Esophagus muscularis mucosa (tissue), 4 donors: Measurements from ENCODE around the gene ABCC3. TPM values are rescaled to one million over a fixed set of nuclear protein-coding genes. Genes with fewer than 3 reads are reported as not detected.

ENCODE experiments used
- DNase-seq: peaks from one replicate; pipeline ENCODE4 v3.0.0-alpha.2; 2017; ENCODE audit errors: extremely low spot score
- H3K27ac ChIP-seq, 4 donors: fragments of 200-600 bp; sonication (generic); replicated peaks in 1 of 4; 1 replicate in 3 of 4; 2 replicates in 1 of 4; pipeline ENCODE4 v1.5.1; 2016 to 2019; ENCODE audit warnings: mild to moderate bottlenecking in 1 of 4
- H3K27me3 ChIP-seq, 4 donors: fragments of 200-600 bp; sonication (generic); one replicate each; pipeline versions ENCODE4 v1.5.1 to v1.6.0; 2016 to 2019
- H3K36me3 ChIP-seq, 4 donors: fragments of 200-600 bp; sonication (generic); one replicate each; pipeline ENCODE4 v1.5.1; 2016 to 2019
- H3K4me1 ChIP-seq, 4 donors: fragments of 200-600 bp; sonication (generic); one replicate each; pipeline ENCODE4 v1.5.1; 2016 to 2019
- H3K4me3 ChIP-seq, 4 donors: fragments of 200-600 bp; sonication (generic); 1 replicate in 2 of 4; 2 replicates in 2 of 4; pipeline ENCODE4 v1.5.1; 2016 to 2019; ENCODE audit warnings: mild to moderate bottlenecking in 4 of 4, moderate library complexity in 1 of 4
- H3K9me3 ChIP-seq, 4 donors: fragments of 200-600 bp; sonication (generic); 1 replicate in 3 of 4; 2 replicates in 1 of 4; pipeline ENCODE4 v1.5.1; 2016 to 2019
- CTCF ChIP-seq, 3 experiments: fragments of 200-600 bp in 2 of 3; fragments of 450-650 bp in 1 of 3; sonication (generic) in 2 of 3; IDR thresholded peaks; one replicate each; pipeline ENCODE4 v1.5.1; 2017 to 2019; ENCODE audit warnings: antibody characterized with exemption in 3 of 3, mild to moderate bottlenecking in 2 of 3, moderate library complexity in 1 of 3
- EP300 ChIP-seq: sonication (generic); formaldehyde crosslinking; IDR thresholded peaks from one replicate; pipeline ENCODE4 v1.6.1; 2017; ENCODE audit warnings: antibody characterized with exemption
- POLR2A ChIP-seq: fragments of 450-650 bp; IDR thresholded peaks from one replicate; pipeline ENCODE4 v1.6.1; 2017; ENCODE audit warnings: antibody characterized with exemption, moderate library complexity, mild to moderate bottlenecking, low read depth
- POLR2AphosphoS5 ChIP-seq, 2 donors: sonication (generic); formaldehyde crosslinking; IDR thresholded peaks; one replicate each; pipeline ENCODE4 v1.6.1; 2017; ENCODE audit warnings: antibody characterized with exemption in 2 of 2
- WGBS: methylation state at CpG from one replicate; pipeline ENCODE4 v1.1.5; 2018; 5-methylcytosine and 5-hydroxymethylcytosine counted together
- intact Hi-C: fragments of 100-400 bp; cut with DNase I; formaldehyde crosslinking; loops from one replicate; pipeline ENCODE4 v1.15.1; 2023
- total RNA-seq, 4 donors: library from RNA; depleted of rRNA; stranded (reverse); fragments of >200 nt; gene quantifications; one replicate each; pipeline versions ENCODE4 v1.1.0 to v1.2.1, GENCODE V29; 2016

The ABCC3 gene
- total RNA-seq, 4 donors from 2014 or later = 0.50 to 2.9 (median 1.9) TPM

- Histone ChIP-seq H3K4me3 (no peak overlapping the region), H3K9me3 (no peaks in the 10 kb centered on the region)
- WGBS = 89% methylated on average over 8 of the region's 10 CpGs
Observed at GRCh38 chr17:50663812-50664374, 29.2 kb downstream of the ABCC3 start.

GRCh38 chr17:50664788-50665458 is 30.2 kb downstream of the ABCC3 start:
- H3K27ac ChIP-seq = no peak overlapping the region
- no peaks in the 10 kb centered on the region for H3K36me3 ChIP-seq
- TF ChIP-seq POLR2AphosphoS5 (IDR thresholded peaks at IDR 0.05) = no peak
- no peak for TF ChIP-seq POLR2A
- no peak for TF ChIP-seq CTCF (IDR thresholded peaks at IDR 0.05)
- no peak for TF ChIP-seq EP300
- no peaks in the 10 kb centered on the region for H3K9me3 ChIP-seq
- H3K4me3 ChIP-seq = no peak overlapping the region
- H3K4me1 ChIP-seq = peaks cover 25 to 28% (median 26%) of the 10 kb centered on the region in 4 donors
- H3K27me3 ChIP-seq = no peaks in the 10 kb centered on the region
- intact Hi-C loops = no loop called here
- DNase-seq = no peak
- WGBS = 95% methylated on average over 12 of the region's 12 CpGs

More at GRCh38 chr17:50663812-50664374, 29.2 kb downstream of the ABCC3 start:
- no peak for DNase-seq
- H3K27me3 ChIP-seq = no peaks in the 10 kb centered on the region
- peaks cover 30 to 38% (median 35%) of the 10 kb centered on the region in 4 donors for H3K4me1 ChIP-seq
- no peak overlapping the region for H3K27ac ChIP-seq
- no peaks in the 10 kb centered on the region for H3K36me3 ChIP-seq
- no peak for TF ChIP-seq CTCF (IDR thresholded peaks at IDR 0.05)
- no peak for TF ChIP-seq POLR2A
- no peak for TF ChIP-seq EP300
- no peak for TF ChIP-seq POLR2AphosphoS5 (IDR thresholded peaks at IDR 0.05)
- intact Hi-C loops = no loop called here

DNA sequence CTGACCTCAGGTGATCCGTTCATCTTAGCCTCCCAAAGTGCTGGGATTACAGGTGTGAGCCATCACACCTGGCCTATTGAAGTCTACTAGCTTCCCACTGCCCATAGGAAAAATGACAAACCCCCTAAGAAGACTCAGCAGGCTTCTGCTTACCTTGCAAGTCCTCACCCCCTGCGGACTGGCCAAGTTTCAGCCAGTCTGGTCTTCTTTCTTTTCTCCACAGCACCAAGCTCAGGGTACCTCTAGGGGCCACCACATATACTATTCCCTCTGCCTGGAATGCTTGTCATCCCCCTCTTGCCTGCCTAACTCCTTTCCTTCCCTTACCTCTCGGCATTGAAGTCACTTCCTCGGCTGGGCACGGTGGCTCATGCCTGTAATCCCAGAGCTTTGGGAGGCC is 31.2 kb downstream of the ABCC3 start:
- H3K4me3 ChIP-seq = no peak overlapping the region
- H3K36me3 ChIP-seq = no peaks in the 10 kb centered on the region
- 65% methylated on average over 5 of the region's 5 CpGs for WGBS
- H3K27me3 ChIP-seq = no peaks in the 10 kb centered on the region
- H3K4me1 ChIP-seq = peaks cover 16 to 18% (median 17%) of the 10 kb centered on the region in 4 donors
- no peak for TF ChIP-seq POLR2AphosphoS5 (IDR thresholded peaks at IDR 0.05)
- TF ChIP-seq POLR2A = no peak
- no peak for TF ChIP-seq CTCF (IDR thresholded peaks at IDR 0.05)
- TF ChIP-seq EP300 = no peak
- no peak for DNase-seq
- no peak overlapping the region for H3K27ac ChIP-seq
- intact Hi-C loops = no loop called here
- no peaks in the 10 kb centered on the region for H3K9me3 ChIP-seq

DNA sequence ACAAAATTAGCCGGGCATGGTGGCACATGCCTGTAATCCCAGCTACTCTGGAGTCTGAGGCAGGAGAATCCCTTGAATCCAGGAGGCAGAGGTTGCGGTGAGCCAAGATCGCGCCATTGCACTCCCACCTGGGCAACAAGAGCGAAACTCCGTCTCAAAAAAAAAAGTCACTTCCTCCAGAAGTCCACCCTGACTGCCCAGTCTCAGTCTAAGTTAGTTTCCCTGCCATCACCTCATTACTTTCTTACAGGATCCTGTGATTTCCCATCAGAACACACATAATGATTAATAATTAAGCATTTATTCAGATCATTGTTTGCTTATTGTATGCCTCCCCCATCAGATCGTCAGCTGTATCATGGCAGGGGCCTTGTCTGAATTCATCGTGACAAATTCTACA is 31.6 kb downstream of the ABCC3 start:
- H3K36me3 ChIP-seq = no peaks in the 10 kb centered on the region
- no peak for DNase-seq
- H3K4me3 ChIP-seq = no peak overlapping the region
- no peak overlapping the region for H3K27ac ChIP-seq
- H3K9me3 ChIP-seq = no peaks in the 10 kb centered on the region
- 97% methylated on average over 8 of the region's 8 CpGs for WGBS
- TF ChIP-seq POLR2AphosphoS5 (IDR thresholded peaks at IDR 0.05) (no peak), POLR2A (no peak), CTCF (IDR thresholded peaks at IDR 0.05) (no peak)
- no peaks in the 10 kb centered on the region for H3K27me3 ChIP-seq
- peaks cover 11 to 14% (median 12%) of the 10 kb centered on the region in 4 donors for H3K4me1 ChIP-seq
- intact Hi-C loops = no loop called here
